HTERT RPE-1 (cell line): ENCODE results near the gene MTREX.

Experiments used
- in situ Hi-C: fragments of 300-500 bp; cut with MboI; formaldehyde crosslinking; loops from 4 replicates; pipeline ENCODE4 v1.14.3; 2020; ENCODE audit warnings: low sequenced_read_pairs

The MTREX gene

DNA sequence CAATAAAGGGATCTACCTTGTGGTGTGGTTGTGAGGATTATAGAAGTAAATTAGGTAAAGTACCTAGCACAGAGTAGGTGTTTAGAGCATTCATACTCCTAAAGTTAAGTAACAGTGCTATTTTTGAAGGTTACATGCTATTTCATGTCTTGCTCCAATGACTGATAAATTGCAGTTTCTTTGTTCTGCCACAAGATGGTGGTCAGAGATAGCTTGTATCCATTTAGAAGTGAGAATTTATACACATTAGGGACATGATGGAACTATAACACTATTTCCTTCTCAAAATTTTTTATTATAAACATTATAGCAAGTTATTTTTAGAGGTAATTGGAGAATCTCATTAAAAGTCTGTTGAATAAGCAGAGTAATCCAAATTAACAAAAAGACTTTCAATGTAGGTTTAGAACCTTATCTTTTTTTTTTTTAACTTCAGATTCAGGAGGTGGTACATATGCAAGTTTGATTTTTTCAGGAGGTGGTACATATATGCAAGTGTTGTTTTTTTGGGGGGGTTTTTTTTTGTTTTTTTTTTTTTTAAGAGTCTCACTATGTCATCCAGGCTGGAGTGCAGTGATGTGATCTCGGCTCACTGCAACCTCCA lies 17.1 kb downstream of the MTREX start:
- in situ Hi-C loops, result no loop called here

- in situ Hi-C loops, result no loop called here
These were observed 17.8 kb downstream of the MTREX start for GRCh38 chr5:55325621-55326020.

DNA sequence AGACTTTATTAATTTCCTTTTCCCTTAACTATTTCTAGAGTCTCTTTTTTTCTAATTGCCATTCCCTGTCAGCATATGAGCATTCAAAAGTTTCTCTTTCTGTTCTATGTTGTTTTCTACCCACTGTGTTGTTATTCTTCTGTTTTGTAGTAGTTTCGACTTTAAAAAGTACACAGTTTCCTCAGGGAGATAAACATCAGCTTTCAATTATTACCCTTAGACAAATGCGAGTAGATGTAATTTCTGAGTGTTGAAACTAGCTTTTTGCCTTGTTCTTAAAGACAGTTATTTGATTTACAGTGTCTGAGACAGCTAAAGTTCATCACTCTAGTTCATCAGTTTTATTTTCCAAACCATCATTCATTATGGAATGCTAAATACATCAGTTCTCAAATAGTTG lies 19.5 kb downstream of the MTREX start:
- in situ Hi-C loops, result no loop called here

DNA sequence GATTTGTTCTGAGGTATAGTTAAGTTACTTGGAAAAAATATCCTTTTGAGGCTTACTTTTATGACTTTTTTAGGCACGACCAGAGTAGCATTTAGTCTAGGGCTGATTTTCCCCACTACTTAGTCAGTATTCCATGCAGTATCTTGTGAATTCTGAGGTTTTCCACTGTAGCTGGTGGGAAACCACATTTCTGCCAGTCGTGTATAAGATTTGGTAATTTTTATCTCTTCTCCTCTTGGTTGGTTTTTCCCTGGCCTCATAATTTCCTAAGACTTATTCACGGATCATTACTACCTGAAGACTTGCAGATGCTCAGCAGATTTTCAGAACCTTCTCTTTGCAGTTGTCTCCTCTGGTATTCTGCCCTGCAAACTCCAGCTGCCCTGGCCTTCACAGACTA lies 23.5 kb downstream of the MTREX start:
- in situ Hi-C loops, result no loop called here

GRCh38 chr5:55333017-55333416 lies 25.2 kb downstream of the MTREX start:
- in situ Hi-C loops, result no loop called here

DNA sequence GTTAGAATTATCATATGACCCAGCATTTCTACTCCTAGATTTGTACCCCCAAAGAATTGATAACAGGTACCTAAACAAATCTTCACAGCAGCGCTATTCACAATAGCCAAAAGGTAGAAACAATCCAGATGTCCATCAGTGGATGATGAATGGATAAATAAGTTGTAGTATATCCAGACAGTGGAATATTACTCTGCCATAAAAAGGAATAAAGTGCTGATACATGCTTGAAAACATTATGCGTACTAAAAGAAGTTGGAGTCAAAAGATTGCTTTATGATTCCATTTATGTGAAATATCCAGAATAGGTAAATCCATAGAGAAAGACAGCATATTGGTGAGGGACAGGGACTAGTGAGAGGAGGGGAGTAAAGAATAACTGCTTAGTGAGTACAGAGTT lies 26.0 kb downstream of the MTREX start:
- in situ Hi-C loops, result no loop called here

GRCh38 chr5:55338092-55338613 lies 30.4 kb downstream of the MTREX start:
- in situ Hi-C loops, result no loop called here

DNA sequence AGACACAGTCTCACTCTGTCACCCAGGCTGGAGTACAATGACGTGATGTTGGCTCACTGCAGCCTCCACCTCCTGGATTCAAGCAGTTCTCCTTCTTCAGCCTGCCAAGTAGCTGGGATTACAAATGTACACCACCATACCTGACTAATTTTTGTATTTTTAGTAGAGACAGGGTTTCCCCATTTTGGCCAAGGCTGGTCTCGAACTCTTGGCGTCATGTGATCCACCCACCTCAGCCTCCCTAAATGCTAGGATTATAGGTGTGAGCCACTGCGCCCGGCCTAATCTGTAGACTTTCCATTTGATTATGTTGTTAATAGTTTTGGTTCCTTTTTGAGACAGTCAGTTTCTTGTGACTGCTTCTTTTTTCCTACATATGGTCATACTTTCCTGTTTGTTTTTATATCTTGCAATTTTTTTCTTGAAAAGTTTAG lies 31.0 kb downstream of the MTREX start:
- in situ Hi-C loops, result no loop called here

DNA sequence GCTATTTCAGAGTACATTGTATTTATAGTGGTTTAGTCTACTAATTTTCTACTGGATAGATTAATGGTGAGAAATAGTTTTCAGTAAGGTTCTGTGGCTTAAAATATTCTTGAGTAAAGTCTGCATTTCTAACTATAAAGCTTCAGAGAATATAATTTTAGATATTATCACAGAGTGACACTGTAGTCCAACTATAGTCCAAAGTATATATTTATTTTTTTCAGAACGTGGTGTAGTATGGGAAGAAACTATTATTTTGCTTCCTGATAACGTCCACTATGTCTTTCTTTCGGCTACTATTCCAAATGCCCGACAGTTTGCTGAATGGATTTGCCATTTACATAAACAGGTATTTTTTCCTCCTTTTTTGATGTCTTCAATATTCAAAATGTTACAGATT lies 35.3 kb downstream of the MTREX start:
- in situ Hi-C loops, result no loop called here

DNA sequence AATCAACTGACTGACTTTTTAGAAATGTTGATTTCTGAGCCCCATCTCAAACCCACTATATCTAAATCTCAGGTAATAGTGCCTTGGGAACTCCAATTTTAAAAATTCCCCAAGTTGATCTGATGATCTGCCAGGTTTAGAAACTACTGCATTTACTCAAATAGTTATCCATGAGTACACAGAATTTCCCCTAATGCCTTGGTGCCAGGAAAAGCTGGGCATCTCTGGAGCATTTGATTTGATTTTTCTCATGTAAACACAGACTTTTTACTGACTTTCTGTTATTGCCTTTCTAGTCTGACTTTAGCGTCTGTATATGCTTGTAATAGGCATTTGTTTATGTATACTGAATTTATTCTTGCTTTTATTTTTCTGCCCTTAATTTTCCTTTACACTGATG lies 35.8 kb downstream of the MTREX start:
- in situ Hi-C loops, result no loop called here

GRCh38 chr5:55344392-55344992 lies 36.7 kb downstream of the MTREX start:
- in situ Hi-C loops, result no loop called here

- in situ Hi-C loops, result no loop called here
These were observed 37.5 kb downstream of the MTREX start for GRCh38 chr5:55345327-55345726.

GRCh38 chr5:55347786-55348185 lies 40.0 kb downstream of the MTREX start:
- in situ Hi-C loops, result no loop called here

GRCh38 chr5:55350754-55351153 lies 43.0 kb downstream of the MTREX start:
- in situ Hi-C loops, result no loop called here

GRCh38 chr5:55356896-55357295 lies 49.1 kb downstream of the MTREX start:
- in situ Hi-C loops, result no loop called here

DNA sequence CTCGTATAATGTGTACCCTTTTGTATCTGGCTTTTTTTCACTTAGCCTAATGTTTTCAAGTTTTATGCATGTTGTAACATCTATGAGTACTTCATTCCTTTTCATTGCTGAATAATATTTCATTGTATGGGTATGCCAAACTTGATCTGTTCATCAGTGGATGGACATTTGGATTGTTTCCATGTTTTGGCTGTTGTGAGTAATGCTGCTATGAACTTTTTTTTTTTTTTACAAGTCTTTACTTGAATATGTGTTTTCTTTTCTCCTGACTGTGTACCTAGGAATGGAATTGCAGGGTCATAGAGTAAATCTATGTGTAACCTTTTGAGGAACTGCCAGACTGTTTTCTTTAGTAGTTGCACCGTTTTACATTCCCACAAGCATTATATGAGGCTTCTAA lies 52.4 kb downstream of the MTREX start:
- in situ Hi-C loops, result no loop called here

- in situ Hi-C loops, result no loop called here
These were observed 56.1 kb downstream of the MTREX start for GRCh38 chr5:55363856-55364255.

DNA sequence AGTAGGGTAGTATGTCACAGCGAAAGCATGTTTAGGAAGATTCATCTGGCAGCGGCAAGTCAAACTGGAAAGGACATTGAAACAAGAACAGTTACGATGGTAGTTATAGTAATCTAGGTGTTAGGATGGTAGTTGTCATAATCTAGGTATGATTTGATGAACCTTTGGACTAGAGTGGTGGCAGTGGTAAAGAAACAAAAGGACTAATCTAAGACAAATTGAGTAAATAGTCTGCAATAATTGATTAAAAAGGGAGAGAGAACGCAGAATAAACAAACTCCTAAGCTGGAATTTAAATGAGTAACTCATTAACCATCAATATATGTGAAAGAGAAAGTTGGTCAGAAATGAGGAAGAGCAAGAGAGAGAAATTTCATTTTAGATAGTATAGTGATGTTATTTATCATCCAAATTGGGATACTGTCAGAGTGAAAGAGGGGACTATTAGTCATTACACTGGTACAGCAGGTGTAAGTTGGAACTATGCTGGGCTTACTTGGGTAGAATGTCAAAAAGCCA lies 56.8 kb downstream of the MTREX start:
- in situ Hi-C loops, result no loop called here

GRCh38 chr5:55370291-55370925 lies 62.6 kb downstream of the MTREX start:
- in situ Hi-C loops, result no loop called here

GRCh38 chr5:55371145-55371544 lies 63.4 kb downstream of the MTREX start:
- in situ Hi-C loops, result no loop called here

GRCh38 chr5:55372130-55372925 lies 64.5 kb downstream of the MTREX start:
- in situ Hi-C loops, result no loop called here
